GDM1 (cell line): ENCODE data around the gene XPO4.
A peak's percentile ranks its signal among the peaks of the same experiment; 100 is the strongest.

Experiments used
- DNase-seq: peaks from one replicate; lab custom pipeline; 2025; lab: John Stamatoyannopoulos, UW

Gene XPO4

GRCh38 chr13:20828539-20829364, 73.8 kb downstream of the XPO4 start:
- peak; percentile 41 for DNase-seq

- no peak for DNase-seq
Measured at GRCh38 chr13:20826843-20827560, 75.5 kb downstream of the XPO4 start.

GRCh38 chr13:20826301-20826700, 76.2 kb downstream of the XPO4 start:
- DNase-seq, result no peak

GRCh38 chr13:20825477-20825875, 77.1 kb downstream of the XPO4 start:
- DNase-seq, result no peak

- no peak for DNase-seq
Measured at GRCh38 chr13:20824762-20825476, 77.6 kb downstream of the XPO4 start.

- DNase-seq, result no peak
Measured at GRCh38 chr13:20823071-20823470, 79.5 kb downstream of the XPO4 start.

GRCh38 chr13:20822406-20822805, 80.1 kb downstream of the XPO4 start:
- DNase-seq, result no peak

- no peak for DNase-seq
Measured at GRCh38 chr13:20819715-20820114, 82.8 kb downstream of the XPO4 start.

GRCh38 chr13:20815464-20815863, 87.1 kb downstream of the XPO4 start:
- no peak for DNase-seq

GRCh38 chr13:20814224-20814910, 88.2 kb downstream of the XPO4 start:
- DNase-seq, result no peak

- DNase-seq, result no peak
Measured at GRCh38 chr13:20812890-20813289, 89.7 kb downstream of the XPO4 start.

GRCh38 chr13:20810808-20811207, 91.7 kb downstream of the XPO4 start:
- no peak for DNase-seq

GRCh38 chr13:20808874-20809273, 93.7 kb downstream of the XPO4 start:
- DNase-seq, result no peak

GRCh38 chr13:20803180-20803965, 99.2 kb downstream of the XPO4 start:
- DNase-seq, result no peak

GRCh38 chr13:20801707-20802106, 100.8 kb downstream of the XPO4 start:
- DNase-seq, result peak; percentile 49

GRCh38 chr13:20799726-20800416, 102.7 kb downstream of the XPO4 start:
- DNase-seq, result no peak

- no peak for DNase-seq
Measured at GRCh38 chr13:20798027-20798426, 104.5 kb downstream of the XPO4 start.

- DNase-seq, result no peak
Measured at GRCh38 chr13:20796791-20797508, 105.6 kb downstream of the XPO4 start.

- no peak for DNase-seq
Measured at GRCh38 chr13:20789665-20790064, 112.9 kb downstream of the XPO4 start.

GRCh38 chr13:20788312-20788711, 114.2 kb downstream of the XPO4 start:
- no peak for DNase-seq
